Kidney (tissue), 22 donors: ENCODE data around the gene TTPAL. TPM values are rescaled to one million over a fixed set of nuclear protein-coding genes. Genes with fewer than 3 reads are reported as not detected.

Experiments used
- DNase-seq, 5 donors: peaks; one replicate each; pipeline ENCODE4 v3.0.0-alpha.2; 2013 to 2020
- FAIRE-seq: peaks from 2 replicates; lab custom pipeline; 2012; peaks lifted over from hg19 to GRCh38; lab: Jason Lieb, UNC
- H3K27ac ChIP-seq, 2 donors: one replicate each; pipeline ENCODE4 v1.7.0; 2013; ENCODE audit warnings: low read depth in 2 of 2, low read length in 2 of 2, inconsistent platforms in 1 of 2
- H3K27me3 ChIP-seq: one replicate; pipeline ENCODE4 v1.7.1; 2013; ENCODE audit warnings: low read length, inconsistent platforms; ENCODE audit not compliant: control insufficient read depth, insufficient read depth
- H3K36me3 ChIP-seq, 3 donors: one replicate each; pipeline versions ENCODE4 v1.7.0 to v1.7.1; 2013; ENCODE audit warnings: low read length in 3 of 3, control low read depth in 1 of 3, inconsistent platforms in 1 of 3; ENCODE audit not compliant: insufficient read depth in 3 of 3, control insufficient read depth in 2 of 3
- H3K4me1 ChIP-seq, 3 donors: one replicate each; pipeline versions ENCODE4 v1.7.0 to v1.7.1; 2013; ENCODE audit warnings: low read length in 3 of 3, inconsistent platforms in 1 of 3, low read depth in 1 of 3; ENCODE audit not compliant: control insufficient read depth in 2 of 3, insufficient read depth in 2 of 3
- H3K4me3 ChIP-seq, 3 donors: one replicate each; pipeline versions ENCODE4 v1.7.0 to v1.8.1; 2013; ENCODE audit warnings: low read length in 3 of 3, control low read depth in 1 of 3, inconsistent platforms in 1 of 3
- H3K9ac ChIP-seq, 3 donors: one replicate each; pipeline versions ENCODE4 v1.7.0 to v1.7.1; 2013; ENCODE audit warnings: low read length in 3 of 3, control low read depth in 1 of 3, inconsistent platforms in 1 of 3
- H3K9me3 ChIP-seq, 3 donors: one replicate each; pipeline versions ENCODE4 v1.7.0 to v1.7.1; 2013; ENCODE audit warnings: low read length in 3 of 3, control low read depth in 1 of 3, inconsistent platforms in 1 of 3; ENCODE audit not compliant: control insufficient read depth in 2 of 3, insufficient read depth in 1 of 3
- intact Hi-C: fragments of 100-400 bp; cut with DNase I; formaldehyde crosslinking; loops from one replicate; pipeline ENCODE4 v1.11.1; 2022
- long read RNA-seq, 10 donors: library from polyadenylated mRNA in 1 of 10; unstranded in 1 of 10; transcript quantifications; one replicate each; pipeline ENCODE4 v2.0.0 and lab custom pipeline, GENCODE V29; 2021 to 2026
- polyA plus RNA-seq: library from polyadenylated mRNA; stranded (reverse); fragments of 350-450 nt; fragmentation: Illumina TruSeq; extraction: RNeasy Lipid Tissue Mini Kit (QIAGEN cat#74804); gene quantifications from one replicate; pipeline ENCODE4 v1.2.3, GENCODE V29; 2014; ENCODE audit warnings: low read depth, low replicate concordance; ENCODE audit not compliant: insufficient read depth
- total RNA-seq: library from RNA; stranded (reverse); fragmentation: NEBNext Ultra II Directional; extraction: Animal tissue kit (Norgen Biotek cat#: 25700); gene quantifications from one replicate; pipeline ENCODE4 v1.2.1, GENCODE V29; 2021
- TF ChIP-seq, protein P1 (sequence below): IDR thresholded peaks from 3 replicates; pipeline ENCODE4 v1.5.1; 2012; ENCODE audit warnings: mild to moderate bottlenecking, moderate library complexity, borderline replicate concordance; ENCODE audit not compliant: insufficient read depth; ENCODE audit errors: extremely low read depth
- donor health status: control.
- donor health status: control.
- donor health status: control.
- donor health status: control.
- donor health status: control.
- donor health status: DM: yes; HTN: yes; CAD: no.
- donor health status: Normal renal cell carcinoma (clear cell type).

The TTPAL gene
- 13.5 TPM for total RNA-seq
- 3.5 TPM for polyA plus RNA-seq
- long read RNA-seq, donor 1, full-length matches to known transcripts = 1 of 1 reads
- long read RNA-seq, donor 1, partial matches to known transcripts = 0 of 1 reads
- long read RNA-seq, donor 1, other reads (novel, unspliced or antisense) = 0 of 1 reads
- long read RNA-seq, donor 2, full-length matches to known transcripts = 1 of 1 reads
- long read RNA-seq, donor 2, partial matches to known transcripts = 0 of 1 reads
- long read RNA-seq, donor 2, other reads (novel, unspliced or antisense) = 0 of 1 reads
- long read RNA-seq, donor 3, full-length matches to known transcripts = 2 of 8 reads
- long read RNA-seq, donor 3, partial matches to known transcripts = 6 of 8 reads
- long read RNA-seq, donor 3, other reads (novel, unspliced or antisense) = 0 of 8 reads
- long read RNA-seq, donor 4, full-length matches to known transcripts = 2 of 2 reads
- long read RNA-seq, donor 4, partial matches to known transcripts = 0 of 2 reads
- long read RNA-seq, donor 4, other reads (novel, unspliced or antisense) = 0 of 2 reads
- long read RNA-seq, donor 5 = 0 reads
- long read RNA-seq, donor 6 = 0 reads
- long read RNA-seq, donor 7, full-length matches to known transcripts = 1 of 7 reads
- long read RNA-seq, donor 7, partial matches to known transcripts = 0 of 7 reads
- long read RNA-seq, donor 7, other reads (novel, unspliced or antisense) = 6 of 7 reads
- long read RNA-seq, donor 8, full-length matches to known transcripts = 1 of 1 reads
- long read RNA-seq, donor 8, partial matches to known transcripts = 0 of 1 reads
- long read RNA-seq, donor 8, other reads (novel, unspliced or antisense) = 0 of 1 reads
- long read RNA-seq, donor 9 = 0 reads
- long read RNA-seq, donor 10, full-length matches to known transcripts = 1 of 1 reads
- long read RNA-seq, donor 10, partial matches to known transcripts = 0 of 1 reads
- long read RNA-seq, donor 10, other reads (novel, unspliced or antisense) = 0 of 1 reads

DNA sequence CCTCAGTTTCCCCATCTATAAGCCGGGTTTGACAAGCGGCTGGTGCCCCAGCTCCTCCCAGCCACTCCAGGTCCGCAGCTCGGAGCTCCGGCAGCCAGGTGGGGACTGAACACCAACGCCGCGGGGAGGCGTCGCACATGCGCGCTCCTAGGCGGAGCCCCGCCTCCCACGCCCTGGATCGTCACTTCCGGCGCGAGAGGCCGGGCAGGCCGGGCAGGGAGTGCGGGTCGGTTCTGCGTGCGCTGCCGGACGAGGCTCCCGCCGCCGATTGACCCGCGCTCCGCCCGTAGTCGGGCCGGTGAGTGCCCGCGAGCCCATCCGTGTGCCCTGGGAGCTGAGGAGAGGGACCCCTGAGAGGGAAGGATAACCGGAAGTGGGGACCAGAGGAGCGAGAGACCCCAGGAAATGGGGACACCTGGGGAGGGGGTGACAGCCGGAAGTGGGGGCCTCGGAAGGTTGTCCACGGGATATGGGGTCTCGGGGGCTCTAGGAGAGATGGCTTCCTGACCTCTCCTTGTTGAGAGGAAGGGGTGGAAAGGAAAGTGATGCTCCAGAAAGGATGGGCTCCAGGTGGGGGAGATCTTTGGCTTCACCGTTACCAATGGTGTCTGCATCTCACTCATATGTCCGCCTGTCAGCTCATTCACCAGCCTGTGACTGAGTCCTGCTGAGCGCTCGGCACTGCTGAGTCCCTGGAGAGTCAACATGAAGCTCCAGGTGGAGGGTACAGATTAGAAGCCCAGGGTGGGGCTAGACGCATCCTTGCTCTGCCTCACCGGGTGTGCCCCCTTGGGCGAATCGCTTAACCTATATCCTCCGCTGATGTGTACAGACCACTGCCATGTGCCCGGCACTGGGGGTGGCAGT, at the start of gene TTPAL:
TTPAL (plus strand) TSS at position 181 of the 867 bp plus-strand sequence. CDS start 4,126 bp downstream, outside the sequence.
- no peaks in the 10 kb centered on the region for H3K9me3 ChIP-seq
- TF ChIP-seq, protein P1, sequence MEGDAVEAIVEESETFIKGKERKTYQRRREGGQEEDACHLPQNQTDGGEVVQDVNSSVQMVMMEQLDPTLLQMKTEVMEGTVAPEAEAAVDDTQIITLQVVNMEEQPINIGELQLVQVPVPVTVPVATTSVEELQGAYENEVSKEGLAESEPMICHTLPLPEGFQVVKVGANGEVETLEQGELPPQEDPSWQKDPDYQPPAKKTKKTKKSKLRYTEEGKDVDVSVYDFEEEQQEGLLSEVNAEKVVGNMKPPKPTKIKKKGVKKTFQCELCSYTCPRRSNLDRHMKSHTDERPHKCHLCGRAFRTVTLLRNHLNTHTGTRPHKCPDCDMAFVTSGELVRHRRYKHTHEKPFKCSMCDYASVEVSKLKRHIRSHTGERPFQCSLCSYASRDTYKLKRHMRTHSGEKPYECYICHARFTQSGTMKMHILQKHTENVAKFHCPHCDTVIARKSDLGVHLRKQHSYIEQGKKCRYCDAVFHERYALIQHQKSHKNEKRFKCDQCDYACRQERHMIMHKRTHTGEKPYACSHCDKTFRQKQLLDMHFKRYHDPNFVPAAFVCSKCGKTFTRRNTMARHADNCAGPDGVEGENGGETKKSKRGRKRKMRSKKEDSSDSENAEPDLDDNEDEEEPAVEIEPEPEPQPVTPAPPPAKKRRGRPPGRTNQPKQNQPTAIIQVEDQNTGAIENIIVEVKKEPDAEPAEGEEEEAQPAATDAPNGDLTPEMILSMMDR = peak; percentile 33
- intact Hi-C loops = no loop called here
- H3K36me3 ChIP-seq = peaks cover 0 to 2% (median 0%) of the 10 kb centered on the region in 3 donors
- peak within 1 kb of the TSS; percentile 61 to 81 for H3K27ac ChIP-seq
- DNase-seq (peak; percentile 91 to 96 (median 95)), FAIRE-seq (no peak)
- peak within 1 kb of the TSS; percentile 72 to 96 (median 93) for H3K4me3 ChIP-seq
- peak within 1 kb of the TSS; percentile 88 to 95 (median 93) for H3K9ac ChIP-seq
- peaks cover 0 to 12% (median 4%) of the 10 kb centered on the region in 3 donors for H3K4me1 ChIP-seq
- no peaks in the 10 kb centered on the region for H3K27me3 ChIP-seq

DNA sequence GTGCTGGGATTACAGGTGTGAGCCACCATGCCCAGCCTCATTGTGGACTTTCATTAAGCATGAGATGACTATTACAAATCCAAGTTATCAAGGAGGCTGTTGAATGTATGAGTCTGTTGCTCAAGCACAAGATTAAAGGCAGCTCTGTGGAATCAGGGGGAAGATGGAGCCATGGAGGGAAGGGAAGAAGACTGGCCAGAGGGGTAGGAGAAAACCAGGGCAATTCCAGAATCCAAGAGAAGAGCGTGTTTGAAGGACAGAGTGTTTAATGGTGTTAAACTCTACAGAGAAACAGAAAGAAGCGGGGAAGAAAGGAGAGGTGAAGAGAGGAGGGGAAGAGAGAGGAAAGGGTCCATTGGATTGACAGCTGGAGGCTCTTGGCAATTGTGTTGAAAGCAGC, 49.8 kb upstream of the TTPAL start:
- Histone ChIP-seq H3K4me3 (no peak overlapping the region), H3K4me1 (no peaks in the 10 kb centered on the region), H3K9ac (no peak overlapping the region), H3K36me3 (peaks cover 0 to 36% (median 8%) of the 10 kb centered on the region in 3 donors), H3K27me3 (no peaks in the 10 kb centered on the region), H3K9me3 (no peaks in the 10 kb centered on the region), H3K27ac (no peak overlapping the region)
- DNase-seq (no peak), FAIRE-seq (no peak)
- intact Hi-C loops = no loop called here
- TF ChIP-seq, protein P1 = no peak
